GM12892 (cell line): ENCODE measurements around the gene KYNU.

Experiments
- POLR2A ChIP-seq: IDR thresholded peaks from 2 replicates; pipeline ENCODE4 v1.6.1; 2011; ENCODE audit warnings: low read depth, low read length, control low read depth
- POLR2AphosphoS5 ChIP-seq: IDR thresholded peaks from 2 replicates; pipeline ENCODE4 v1.6.1; 2011; ENCODE audit warnings: low read depth, low read length, control low read depth

GRCh38 chr2:142946941-142947340 lies 69.5 kb downstream of the KYNU start:
- TF ChIP-seq POLR2AphosphoS5 (no peak), POLR2A (no peak)
